HG03025 (cell line): ENCODE data around the gene RAB1B.
"Not testable (repeated sequence)": the region's sequence is repeated elsewhere in the genome, so short reads cannot be mapped to it uniquely, and the experiment has no call there.

Experiments
- ATAC-seq: cut with Tn5 transposase; IDR thresholded peaks from one replicate; pipeline ENCODE4 v1.9.1; 2021; ENCODE audit warnings: mild to moderate bottlenecking, moderate library complexity; ENCODE audit not compliant: unreplicated experiment, low FRiP score

Gene RAB1B

GRCh38 chr11:66239511-66239910 is 28.9 kb upstream of the RAB1B start:
- ATAC-seq, result no peak

- ATAC-seq, result no peak
Observed at GRCh38 chr11:66239998-66240780, 28.2 kb upstream of the RAB1B start.

GRCh38 chr11:66240781-66241136 is 27.7 kb upstream of the RAB1B start:
- ATAC-seq, result no peak

- ATAC-seq, result no peak
Observed at GRCh38 chr11:66242095-66242765, 26.2 kb upstream of the RAB1B start.

- no peak for ATAC-seq
Observed at GRCh38 chr11:66243782-66244535, 24.5 kb upstream of the RAB1B start.

GRCh38 chr11:66247295-66247694 is 21.1 kb upstream of the RAB1B start:
- ATAC-seq, result no peak

- no peak for ATAC-seq
Observed at GRCh38 chr11:66247801-66248200, 20.6 kb upstream of the RAB1B start.

- no peak for ATAC-seq
Observed at GRCh38 chr11:66248903-66249302, 19.5 kb upstream of the RAB1B start.

GRCh38 chr11:66251809-66252208 is 16.6 kb upstream of the RAB1B start:
- no peak for ATAC-seq

- not testable (repeated sequence) for ATAC-seq
Observed at GRCh38 chr11:66253081-66253480, 15.4 kb upstream of the RAB1B start.

GRCh38 chr11:66258473-66258893 is 10.0 kb upstream of the RAB1B start:
- no peak for ATAC-seq

GRCh38 chr11:66259225-66259624 is 9.2 kb upstream of the RAB1B start:
- no peak for ATAC-seq

GRCh38 chr11:66259956-66260355 is 8.5 kb upstream of the RAB1B start:
- no peak for ATAC-seq

GRCh38 chr11:66261578-66261977 is 6.9 kb upstream of the RAB1B start:
- no peak for ATAC-seq

- no peak for ATAC-seq
Observed at GRCh38 chr11:66262191-66262590, 6.2 kb upstream of the RAB1B start.

- no peak for ATAC-seq
Observed at GRCh38 chr11:66262696-66263095, 5.7 kb upstream of the RAB1B start.

- no peak for ATAC-seq
Observed at GRCh38 chr11:66263231-66263630, 5.2 kb upstream of the RAB1B start.

- ATAC-seq, result no peak
Observed at GRCh38 chr11:66263785-66264184, 4.7 kb upstream of the RAB1B start.

GRCh38 chr11:66264383-66264782 is 4.1 kb upstream of the RAB1B start:
- no peak for ATAC-seq

GRCh38 chr11:66264914-66265313 is 3.5 kb upstream of the RAB1B start:
- ATAC-seq, result no peak
